IPS-NIHi7 (cell line): Measurements from ENCODE around the gene ZDHHC4.

Experiments used
- DNase-seq: peaks from one replicate; pipeline ENCODE4 v3.0.0; 2012; ENCODE audit warnings: mixed read lengths; ENCODE audit errors: extremely low spot score

Gene ZDHHC4

GRCh38 chr7:6606866-6607583 lies 29.8 kb downstream of the ZDHHC4 start:
- DNase-seq: no peak

GRCh38 chr7:6607651-6608051 lies 30.4 kb downstream of the ZDHHC4 start:
- DNase-seq: no peak

GRCh38 chr7:6608081-6608480 lies 30.8 kb downstream of the ZDHHC4 start:
- no peak for DNase-seq

GRCh38 chr7:6608794-6609193 lies 31.5 kb downstream of the ZDHHC4 start:
- no peak for DNase-seq

- DNase-seq: no peak
Measured at GRCh38 chr7:6612819-6613218, 35.6 kb downstream of the ZDHHC4 start.

- no peak for DNase-seq
Measured at GRCh38 chr7:6613706-6614105, 36.5 kb downstream of the ZDHHC4 start.

GRCh38 chr7:6614953-6615722 lies 37.9 kb downstream of the ZDHHC4 start, which contains the start of gene ZNF853:
ZNF853 (plus strand) TSS chr7:6615610; CDS start chr7:6616175, 565 bp downstream.
- peak; percentile 74 for DNase-seq

- DNase-seq: peak; percentile 59
Measured at GRCh38 chr7:6615723-6616555, 38.7 kb downstream of the ZDHHC4 start.

GRCh38 chr7:6616854-6617643 lies 39.8 kb downstream of the ZDHHC4 start:
- DNase-seq: no peak

- no peak for DNase-seq
Measured at GRCh38 chr7:6618621-6619020, 41.4 kb downstream of the ZDHHC4 start.

- DNase-seq: no peak
Measured at GRCh38 chr7:6619961-6620360, 42.7 kb downstream of the ZDHHC4 start.

- DNase-seq: no peak
Measured at GRCh38 chr7:6621195-6622133, 44.2 kb downstream of the ZDHHC4 start.

GRCh38 chr7:6622134-6622710 lies 45.0 kb downstream of the ZDHHC4 start:
- no peak for DNase-seq

GRCh38 chr7:6623589-6624245 lies 46.5 kb downstream of the ZDHHC4 start:
- no peak for DNase-seq

- DNase-seq: no peak
Measured at GRCh38 chr7:6624246-6624611, 47.0 kb downstream of the ZDHHC4 start.

- DNase-seq: no peak
Measured at GRCh38 chr7:6628045-6628444, 50.8 kb downstream of the ZDHHC4 start.

GRCh38 chr7:6630007-6630849 lies 53.0 kb downstream of the ZDHHC4 start:
- DNase-seq: no peak

- DNase-seq: no peak
Measured at GRCh38 chr7:6631605-6632004, 54.4 kb downstream of the ZDHHC4 start.

- no peak for DNase-seq
Measured at GRCh38 chr7:6634021-6634420, 56.8 kb downstream of the ZDHHC4 start.
